Neural progenitor cell (in vitro differentiated cells): ENCODE data around the gene SMG1.

Experiments used
- EZH2 ChIP-seq: fragments of 200-600 bp; sonication (generic); IDR thresholded peaks from 2 replicates; pipeline ENCODE4 v1.6.1; 2017; ENCODE audit warnings: antibody characterized with exemption, mild to moderate bottlenecking, moderate library complexity
- EZH2phosphoT487 ChIP-seq: fragments of 200-600 bp; sonication (generic); IDR thresholded peaks from 2 replicates; pipeline ENCODE4 v1.6.1; 2017; ENCODE audit warnings: antibody characterized with exemption
- TF ChIP-seq, protein P1 (sequence below): fragments of 200-600 bp; sonication (generic); IDR thresholded peaks from 2 replicates; pipeline ENCODE4 v1.5.1; 2017; ENCODE audit warnings: antibody characterized with exemption, mild to moderate bottlenecking

- TF ChIP-seq, protein P1, sequence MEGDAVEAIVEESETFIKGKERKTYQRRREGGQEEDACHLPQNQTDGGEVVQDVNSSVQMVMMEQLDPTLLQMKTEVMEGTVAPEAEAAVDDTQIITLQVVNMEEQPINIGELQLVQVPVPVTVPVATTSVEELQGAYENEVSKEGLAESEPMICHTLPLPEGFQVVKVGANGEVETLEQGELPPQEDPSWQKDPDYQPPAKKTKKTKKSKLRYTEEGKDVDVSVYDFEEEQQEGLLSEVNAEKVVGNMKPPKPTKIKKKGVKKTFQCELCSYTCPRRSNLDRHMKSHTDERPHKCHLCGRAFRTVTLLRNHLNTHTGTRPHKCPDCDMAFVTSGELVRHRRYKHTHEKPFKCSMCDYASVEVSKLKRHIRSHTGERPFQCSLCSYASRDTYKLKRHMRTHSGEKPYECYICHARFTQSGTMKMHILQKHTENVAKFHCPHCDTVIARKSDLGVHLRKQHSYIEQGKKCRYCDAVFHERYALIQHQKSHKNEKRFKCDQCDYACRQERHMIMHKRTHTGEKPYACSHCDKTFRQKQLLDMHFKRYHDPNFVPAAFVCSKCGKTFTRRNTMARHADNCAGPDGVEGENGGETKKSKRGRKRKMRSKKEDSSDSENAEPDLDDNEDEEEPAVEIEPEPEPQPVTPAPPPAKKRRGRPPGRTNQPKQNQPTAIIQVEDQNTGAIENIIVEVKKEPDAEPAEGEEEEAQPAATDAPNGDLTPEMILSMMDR: no peak
- TF ChIP-seq EZH2 (no peak), EZH2phosphoT487 (no peak)
These were observed 120.9 kb downstream of the SMG1 start for GRCh38 chr16:18805257-18805773.
